ENCODE data around the gene RHOG. TPM values are rescaled to one million over a fixed set of nuclear protein-coding genes. Genes with fewer than 3 reads are reported as not detected.

RHOG gene
- total RNA-seq = 10.9 and 13.9 TPM in 2 replicates

DNA sequence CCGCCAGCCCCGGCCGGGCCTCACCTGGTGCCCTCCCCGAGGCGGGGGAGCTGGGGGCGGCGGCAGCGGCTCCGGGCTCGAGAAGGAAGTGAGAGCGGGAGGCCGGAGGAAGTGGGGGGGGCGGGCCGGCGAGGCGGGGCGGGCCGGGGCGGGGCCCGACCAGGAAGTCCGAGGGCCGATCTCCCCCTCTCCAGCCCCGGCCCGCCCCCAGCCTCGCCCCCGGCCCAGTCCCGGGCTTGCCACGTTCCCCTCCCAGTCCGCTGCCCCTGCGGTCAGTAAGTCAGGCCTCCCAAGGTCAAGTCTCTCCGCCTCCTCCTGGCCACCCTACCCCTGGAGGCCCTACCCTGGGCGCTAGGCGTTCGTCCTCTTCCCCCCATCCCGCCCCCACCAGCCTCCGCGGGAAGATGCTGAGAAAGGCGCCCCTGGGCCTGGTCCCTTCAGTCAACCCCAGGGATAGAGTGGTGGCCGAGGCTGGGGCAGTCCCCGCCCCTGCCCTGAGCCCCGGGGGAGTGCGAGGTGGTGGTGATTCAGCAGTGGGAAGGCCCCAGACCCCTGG lies at the start of gene RHOG:
RHOG (minus strand) TSS at position 90 of the 556 bp plus-strand sequence. CDS start 12,821 bp downstream, outside the sequence.

DNA sequence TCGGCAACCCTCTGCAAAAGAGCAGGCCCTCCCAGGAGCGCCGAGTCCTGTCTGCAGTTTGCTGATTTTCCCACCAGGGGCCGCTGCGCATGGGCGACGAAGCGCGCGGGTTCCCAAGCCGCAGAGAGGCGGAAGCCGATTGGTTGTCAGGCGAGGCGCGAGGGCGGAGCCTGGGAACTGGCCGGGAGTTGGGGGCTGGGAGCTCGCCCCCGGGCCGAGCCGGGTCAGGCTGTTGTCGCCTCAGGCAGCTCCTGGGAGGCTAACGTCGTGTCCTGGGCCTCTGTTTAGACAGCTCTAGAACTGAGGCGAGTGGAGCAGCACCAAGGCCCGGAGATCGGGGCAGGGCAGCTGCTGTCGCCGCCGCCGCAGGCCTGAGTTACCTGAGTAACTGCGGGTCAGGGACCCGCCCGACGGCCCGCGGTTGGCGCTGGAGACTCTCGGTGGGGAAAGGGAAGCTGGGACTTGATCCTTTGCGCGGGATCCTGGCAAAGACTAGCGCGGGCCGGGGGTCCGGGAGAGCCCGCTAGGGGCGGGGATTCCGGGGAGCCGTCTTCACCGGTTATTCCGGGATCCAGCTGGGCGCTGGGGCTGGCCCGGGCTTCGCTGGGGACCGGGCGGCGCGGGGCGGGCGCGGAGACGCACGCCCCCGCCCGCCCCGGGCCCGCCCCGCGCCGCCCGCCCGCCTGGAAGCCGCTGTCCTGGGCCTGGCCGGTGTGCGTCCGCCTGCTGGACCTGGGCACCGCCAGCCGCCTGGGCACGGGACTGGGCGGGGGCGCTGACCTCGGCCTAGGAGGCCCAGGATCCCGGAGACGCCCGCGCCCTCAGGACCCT lies 14.4 kb upstream of the RHOG start, which contains the start of gene STIM1:
STIM1 (plus strand) TSS at position 688 of the 831 bp plus-strand sequence. CDS start 607 bp downstream, outside the sequence.

GRCh38 chr11:3807909-3808860 lies 32.6 kb downstream of the RHOG start, which contains the start of gene PGAP2:
TSS of gene PGAP2 (plus strand) at chr11:3808560. CDS start at chr11:3811260, 2,700 bp downstream.

GRCh38 chr11:3797329-3798090 lies 43.2 kb downstream of the RHOG start, which contains the start of gene NUP98:
TSS of gene NUP98 (minus strand) at chr11:3797554. CDS start at chr11:3782117, 15,437 bp downstream.

Small RNAs within 50 kb of the gene (small RNA-seq; reads per million reads assigned to genes)
- gene RNU7-50P = not detected

Other genes starting within 250 kb of the RHOG start
- 0.26 and 0.54 TPM in 2 replicates for gene ART5, start 199.0 kb downstream of the RHOG start, total RNA-seq
- gene ART1, start 195.8 kb downstream of the RHOG start, total RNA-seq = not detected in 2 replicates
- gene CHRNA10, start 169.6 kb downstream of the RHOG start, total RNA-seq = 0.43 and 1.3 TPM in 2 replicates
- gene NUP98, start 43.4 kb downstream of the RHOG start, total RNA-seq = 103 and 121 TPM in 2 replicates
- 9.4 and 11.2 TPM in 2 replicates for gene PGAP2, start 32.4 kb downstream of the RHOG start, total RNA-seq
- 29.5 and 29.7 TPM in 2 replicates for gene STIM1, start 14.7 kb upstream of the RHOG start, total RNA-seq

Measured in articular chondrocyte of knee joint (primary cell).